Breast epithelium (tissue), 3 donors: ENCODE measurements around the gene MOV10.

Source experiments
- POLR2A ChIP-seq: fragments of 450-650 bp; IDR thresholded peaks from one replicate; pipeline ENCODE4 v1.6.1; 2016; ENCODE audit warnings: antibody characterized with exemption, mild to moderate bottlenecking, moderate library complexity
- TF ChIP-seq, protein P1 (sequence below), 3 donors: fragments of 450-650 bp; IDR thresholded peaks; one replicate each; pipeline ENCODE4 v1.5.1; 2016 to 2017; ENCODE audit warnings: antibody characterized with exemption in 3 of 3, mild to moderate bottlenecking in 3 of 3, moderate library complexity in 3 of 3

DNA sequence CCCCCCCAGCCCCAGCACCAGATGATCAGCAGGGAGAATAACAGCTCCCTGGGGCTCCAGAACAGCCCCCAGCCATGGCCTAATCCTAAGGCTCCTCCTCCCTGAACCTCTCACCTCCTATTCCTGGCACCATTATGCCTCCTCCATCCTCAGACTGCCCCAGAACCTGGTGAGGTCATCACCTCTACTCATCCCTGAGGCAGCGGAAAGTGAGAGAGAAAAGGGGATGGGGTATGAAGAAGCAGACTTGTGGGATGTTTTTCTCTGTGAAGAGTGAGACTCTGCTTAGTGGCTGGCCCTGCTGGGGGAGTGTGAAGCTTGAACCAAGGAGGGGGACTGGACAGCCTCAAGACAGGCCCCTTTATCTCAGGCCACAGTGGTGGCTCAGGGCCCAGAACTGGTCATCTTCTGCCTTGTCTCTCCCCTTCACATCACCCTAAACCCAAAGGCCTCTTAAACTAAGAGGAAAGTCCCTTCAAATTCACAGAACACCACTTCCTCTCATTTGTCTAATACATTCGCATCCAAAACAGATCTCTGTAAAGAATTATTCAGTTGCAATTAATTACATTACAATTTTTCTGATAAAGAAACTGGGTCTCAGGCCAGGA, 42.9 kb downstream of the MOV10 start:
- TF ChIP-seq, protein P1, sequence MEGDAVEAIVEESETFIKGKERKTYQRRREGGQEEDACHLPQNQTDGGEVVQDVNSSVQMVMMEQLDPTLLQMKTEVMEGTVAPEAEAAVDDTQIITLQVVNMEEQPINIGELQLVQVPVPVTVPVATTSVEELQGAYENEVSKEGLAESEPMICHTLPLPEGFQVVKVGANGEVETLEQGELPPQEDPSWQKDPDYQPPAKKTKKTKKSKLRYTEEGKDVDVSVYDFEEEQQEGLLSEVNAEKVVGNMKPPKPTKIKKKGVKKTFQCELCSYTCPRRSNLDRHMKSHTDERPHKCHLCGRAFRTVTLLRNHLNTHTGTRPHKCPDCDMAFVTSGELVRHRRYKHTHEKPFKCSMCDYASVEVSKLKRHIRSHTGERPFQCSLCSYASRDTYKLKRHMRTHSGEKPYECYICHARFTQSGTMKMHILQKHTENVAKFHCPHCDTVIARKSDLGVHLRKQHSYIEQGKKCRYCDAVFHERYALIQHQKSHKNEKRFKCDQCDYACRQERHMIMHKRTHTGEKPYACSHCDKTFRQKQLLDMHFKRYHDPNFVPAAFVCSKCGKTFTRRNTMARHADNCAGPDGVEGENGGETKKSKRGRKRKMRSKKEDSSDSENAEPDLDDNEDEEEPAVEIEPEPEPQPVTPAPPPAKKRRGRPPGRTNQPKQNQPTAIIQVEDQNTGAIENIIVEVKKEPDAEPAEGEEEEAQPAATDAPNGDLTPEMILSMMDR (IDR thresholded peaks at IDR 0.05): no peak
- no peak for TF ChIP-seq POLR2A
